NCI-H524 treated with DMSO at 0.1 percent for 48 hours (cell line): Measurements from ENCODE around the gene FAM149A.

ENCODE experiments used
- DNase-seq: peaks from one replicate; lab custom pipeline; 2025; lab: John Stamatoyannopoulos, UW

Gene FAM149A

GRCh38 chr4:186158966-186159365 is 54.5 kb downstream of the FAM149A start:
- no peak for DNase-seq

- no peak for DNase-seq
Observed at GRCh38 chr4:186159613-186160012, 55.1 kb downstream of the FAM149A start.

- no peak for DNase-seq
Observed at GRCh38 chr4:186161138-186161537, 56.6 kb downstream of the FAM149A start.

- no peak for DNase-seq
Observed at GRCh38 chr4:186166852-186167512, 62.5 kb downstream of the FAM149A start.

GRCh38 chr4:186167605-186168004 is 63.1 kb downstream of the FAM149A start:
- no peak for DNase-seq

- no peak for DNase-seq
Observed at GRCh38 chr4:186168750-186169149, 64.2 kb downstream of the FAM149A start.

GRCh38 chr4:186169333-186169944 is 64.9 kb downstream of the FAM149A start:
- no peak for DNase-seq

- DNase-seq: no peak
Observed at GRCh38 chr4:186169945-186170802, 65.7 kb downstream of the FAM149A start.

- DNase-seq: no peak
Observed at GRCh38 chr4:186170966-186171365, 66.5 kb downstream of the FAM149A start.

- DNase-seq: no peak
Observed at GRCh38 chr4:186172546-186172945, 68.0 kb downstream of the FAM149A start.

- no peak for DNase-seq
Observed at GRCh38 chr4:186188107-186188506, 83.6 kb downstream of the FAM149A start.

- DNase-seq: no peak
Observed at GRCh38 chr4:186189656-186190055, 85.2 kb downstream of the FAM149A start.

GRCh38 chr4:186190581-186191199 is 86.2 kb downstream of the FAM149A start:
- no peak for DNase-seq

- no peak for DNase-seq
Observed at GRCh38 chr4:186191200-186192065, 86.9 kb downstream of the FAM149A start, which contains the start of gene CYP4V2. Gene CYP4V2, plus strand, starts transcription at chr4:186191567. Its CDS starts 257 bp downstream, at chr4:186191824.

GRCh38 chr4:186192066-186192612 is 87.6 kb downstream of the FAM149A start:
- no peak for DNase-seq

GRCh38 chr4:186193851-186194250 is 89.3 kb downstream of the FAM149A start:
- no peak for DNase-seq

GRCh38 chr4:186196063-186196462 is 91.6 kb downstream of the FAM149A start:
- DNase-seq: no peak

- no peak for DNase-seq
Observed at GRCh38 chr4:186200516-186200915, 96.0 kb downstream of the FAM149A start.

GRCh38 chr4:186201010-186201409 is 96.5 kb downstream of the FAM149A start:
- no peak for DNase-seq

- no peak for DNase-seq
Observed at GRCh38 chr4:186201535-186202230, 97.2 kb downstream of the FAM149A start.
